IMR-90 (cell line): Measurements from ENCODE around the gene PROZ. TPM values are rescaled to one million over a fixed set of nuclear protein-coding genes. Genes with fewer than 3 reads are reported as not detected.

Experiments
- ATAC-seq: fragments of 200-7000 bp; cut with Tn5 transposase; 2 replicates; pipeline ENCODE4 v1.9.1; 2020; ENCODE audit warnings: low read depth, mild to moderate bottlenecking, moderate library complexity
- BruUV-seq: library from RNA; stranded (reverse); fragments of 400-500 nt; replicated peaks from 2 replicates; lab custom pipeline; 2021; lab: Mats Ljungman, UMichigan
- CTCF ChIA-PET: fragments of 300-600 bp; formaldehyde crosslinking; extraction: SDS; loops from one replicate; lab custom pipeline; 2021; ENCODE audit warnings: antibody characterized with exemption; lab: Yijun Ruan, JAX
- POLR2A ChIA-PET: fragments of 300-600 bp; sonication (Branson Sonifier 250); formaldehyde crosslinking; loops from one replicate; lab custom pipeline; 2022; ENCODE audit warnings: antibody characterized with exemption; ENCODE audit not compliant: unreplicated experiment; lab: Charles Lee
- DNase-seq: peaks from one replicate; pipeline ENCODE4 v3.0.0; 2013
- H2AFZ ChIP-seq: replicated peaks from 2 replicates; pipeline ENCODE3; 2013; ENCODE audit warnings: low read length, mild to moderate bottlenecking; ENCODE audit not compliant: poor library complexity
- H2AK5ac ChIP-seq: 2 replicates; pipeline ENCODE4 v1.6.1; 2013; ENCODE audit warnings: low read depth, low read length, inconsistent platforms
- H2AK9ac ChIP-seq: replicated peaks from 2 replicates; pipeline ENCODE3; 2013; ENCODE audit warnings: mild to moderate bottlenecking, low read depth, low read length, moderate library complexity; ENCODE audit not compliant: poor library complexity
- H2BK120ac ChIP-seq: 2 replicates; pipeline ENCODE4 v1.6.1; 2013; ENCODE audit warnings: low read depth, low read length, inconsistent platforms
- H2BK15ac ChIP-seq: 3 replicates; pipeline ENCODE4 v1.6.1; 2013; ENCODE audit warnings: low read depth, low read length, inconsistent platforms
- H2BK20ac ChIP-seq: 2 replicates; pipeline ENCODE4 v1.6.1; 2013; ENCODE audit warnings: low read depth, mild to moderate bottlenecking, inconsistent platforms, low read length, moderate library complexity
- H2BK5ac ChIP-seq: 2 replicates; pipeline ENCODE4 v1.6.1; 2013; ENCODE audit warnings: mild to moderate bottlenecking, low read depth, low read length, inconsistent platforms; ENCODE audit not compliant: poor library complexity, severe bottlenecking
- H3K14ac ChIP-seq: replicated peaks from 2 replicates; pipeline ENCODE4 v1.6.1; 2013; ENCODE audit warnings: low read depth, low read length, inconsistent platforms
- H3K18ac ChIP-seq: 2 replicates; pipeline ENCODE4 v1.6.1; 2013; ENCODE audit warnings: low read depth, low read length, control low read depth
- H3K23ac ChIP-seq: 2 replicates; pipeline ENCODE4 v1.6.1; 2013; ENCODE audit warnings: low read depth, low read length, inconsistent platforms
- H3K27ac ChIP-seq: 2 replicates; pipeline ENCODE4 v1.5.1; 2013; ENCODE audit warnings: mild to moderate bottlenecking, control low read depth, low read length; ENCODE audit not compliant: insufficient read depth
- H3K27me3 ChIP-seq: 2 replicates; pipeline ENCODE4 v1.6.1; 2013; ENCODE audit warnings: low read length; ENCODE audit not compliant: control insufficient read depth, insufficient read depth
- H3K36me3 ChIP-seq: 2 replicates; pipeline ENCODE4 v1.6.1; 2013; ENCODE audit warnings: low read length, mixed read lengths; ENCODE audit not compliant: control insufficient read depth, insufficient read depth
- H3K4ac ChIP-seq: 2 replicates; pipeline ENCODE4 v1.6.1; 2013; ENCODE audit warnings: low read depth, low read length, inconsistent platforms
- H3K4me1 ChIP-seq: 2 replicates; pipeline ENCODE4 v1.6.1; 2013; ENCODE audit warnings: low read length, mixed read lengths; ENCODE audit not compliant: control insufficient read depth, insufficient read depth
- H3K4me2 ChIP-seq: 2 replicates; pipeline ENCODE4 v1.6.1; 2013; ENCODE audit warnings: low read depth, mild to moderate bottlenecking, control low read depth, low read length, moderate library complexity
- H3K4me3 ChIP-seq: 2 replicates; pipeline ENCODE4 v1.5.1; 2013; ENCODE audit warnings: low read depth, mild to moderate bottlenecking, control low read depth, low read length, moderate library complexity; ENCODE audit not compliant: insufficient read depth
- H3K56ac ChIP-seq: 2 replicates; pipeline ENCODE4 v1.6.1; 2013; ENCODE audit warnings: low read length, inconsistent platforms; ENCODE audit not compliant: insufficient read depth; ENCODE audit errors: extremely low read depth
- H3K79me1 ChIP-seq, 2 experiments: 2 replicates each; pipeline ENCODE4 v1.6.1; 2013; ENCODE audit warnings: low read length in 2 of 2, inconsistent platforms in 1 of 2, low read depth in 1 of 2
- H3K9ac ChIP-seq: 2 replicates; pipeline ENCODE4 v1.6.1; 2013; ENCODE audit warnings: low read depth, low read length, control low read depth
- H3K9me1 ChIP-seq: 2 replicates; pipeline ENCODE4 v1.6.1; 2013; ENCODE audit warnings: low read length, inconsistent platforms; ENCODE audit not compliant: insufficient read depth
- H3K9me3 ChIP-seq: 2 replicates; pipeline ENCODE4 v1.6.1; 2013; ENCODE audit warnings: low read length; ENCODE audit not compliant: control insufficient read depth, insufficient read depth
- H4K20me1 ChIP-seq: 2 replicates; pipeline ENCODE4 v1.6.1; 2013; ENCODE audit warnings: low read length, inconsistent platforms; ENCODE audit not compliant: insufficient read depth
- H4K5ac ChIP-seq: 2 replicates; pipeline ENCODE4 v1.6.1; 2013; ENCODE audit warnings: mild to moderate bottlenecking, low read depth, low read length, control low read depth
- H4K8ac ChIP-seq, 2 experiments: 2 replicates each; pipeline ENCODE4 v1.6.1; 2013; ENCODE audit warnings: low read depth in 2 of 2, low read length in 2 of 2, control low read depth in 1 of 2, inconsistent platforms in 1 of 2
- H4K91ac ChIP-seq: 2 replicates; pipeline ENCODE4 v1.6.1; 2013; ENCODE audit warnings: low read depth, low read length, inconsistent platforms; ENCODE audit not compliant: insufficient read depth
- BHLHE40 ChIP-seq: fragments of 150-350 bp; IDR thresholded peaks from 2 replicates; pipeline ENCODE4 v1.6.1; 2016; ENCODE audit warnings: mild to moderate bottlenecking, low read depth, low read length
- CEBPB ChIP-seq: IDR thresholded peaks from 2 replicates; pipeline ENCODE4 v1.6.1; 2012; ENCODE audit warnings: low read depth, low read length, improper control_type of control experiment
- CHD1 ChIP-seq: IDR thresholded peaks from 2 replicates; pipeline ENCODE4 v1.6.1; 2012; ENCODE audit warnings: low read depth, low read length, improper control_type of control experiment
- CTCF ChIP-seq: conservative IDR thresholded peaks from 2 replicates; pipeline ENCODE4 v1.5.1; 2012; ENCODE audit warnings: mild to moderate bottlenecking, low read depth, low read length, improper control_type of control experiment
- ELK1 ChIP-seq: fragments of 150-350 bp; IDR thresholded peaks from 2 replicates; pipeline ENCODE4 v1.6.1; 2016; ENCODE audit warnings: low read depth, mild to moderate bottlenecking, low read length, moderate library complexity, borderline replicate concordance
- FOS ChIP-seq: fragments of 150-350 bp; IDR thresholded peaks from 2 replicates; pipeline ENCODE4 v1.6.1; 2016; ENCODE audit warnings: low read depth, low read length
- MAFK ChIP-seq: IDR thresholded peaks from 2 replicates; pipeline ENCODE4 v1.6.1; 2012; ENCODE audit warnings: low read depth, low read length, improper control_type of control experiment
- MXI1 ChIP-seq: IDR thresholded peaks from 2 replicates; pipeline ENCODE4 v1.6.1; 2012; ENCODE audit warnings: low read depth, mild to moderate bottlenecking, low read length, moderate library complexity, borderline replicate concordance
- POLR2A ChIP-seq: IDR thresholded peaks from 2 replicates; pipeline ENCODE4 v1.6.1; 2012; ENCODE audit warnings: mild to moderate bottlenecking, low read depth, low read length
- RAD21 ChIP-seq: IDR thresholded peaks from 2 replicates; pipeline ENCODE4 v1.6.1; 2012; ENCODE audit warnings: low read length, improper control_type of control experiment
- RCOR1 ChIP-seq: IDR thresholded peaks from 2 replicates; pipeline ENCODE4 v1.6.1; 2012; ENCODE audit warnings: mild to moderate bottlenecking, low read length, improper control_type of control experiment; ENCODE audit not compliant: insufficient replicate concordance
- RFX5 ChIP-seq: IDR thresholded peaks from 2 replicates; pipeline ENCODE4 v1.8.0; 2012; ENCODE audit warnings: low read depth, mild to moderate bottlenecking, low read length, moderate library complexity
- SMC3 ChIP-seq: fragments of 150-350 bp; IDR thresholded peaks from 2 replicates; pipeline ENCODE4 v1.6.1; 2016; ENCODE audit warnings: low read depth, mild to moderate bottlenecking, antibody characterized with exemption, low read length, moderate library complexity
- USF2 ChIP-seq: fragments of 150-350 bp; IDR thresholded peaks from 2 replicates; pipeline ENCODE4 v1.6.1; 2017; ENCODE audit warnings: mild to moderate bottlenecking, antibody characterized with exemption, low read length, low read depth
- WGBS, 2 experiments: methylation state at CpG; one replicate each; pipeline versions ENCODE4 v1.1.5 to v1.1.7; 2013; ENCODE audit warnings: missing lambda C conversion rate in 2 of 2; ENCODE audit not compliant: insufficient read length in 1 of 2; ENCODE audit errors: extremely low coverage in 2 of 2; 5-methylcytosine and 5-hydroxymethylcytosine counted together
- dilution Hi-C: fragments of 300-500 bp; cut with HindIII; formaldehyde crosslinking; loops from one replicate; pipeline ENCODE4 v1.14.3; 2018; ENCODE audit warnings: low sequenced_read_pairs; ENCODE audit not compliant: unreplicated experiment
- in situ Hi-C: fragments of 300-500 bp; cut with MboI; formaldehyde crosslinking; loops from 3 replicates; pipeline ENCODE4 v1.14.3; 2019; ENCODE audit warnings: low sequenced_read_pairs, inconsistent platforms, mixed read lengths
- intact Hi-C: fragments of 100-400 bp; cut with micrococcal nuclease; formaldehyde crosslinking; loops from 2 replicates; pipeline ENCODE4 v1.10.0; 2022
- polyA plus RNA-seq, 3 experiments: library from polyadenylated mRNA; depleted of rRNA; stranded (reverse); fragments of >200 nt; gene quantifications; 2 replicates each; pipeline ENCODE4 v1.2.3, GENCODE V29; 2012; ENCODE audit warnings: low replicate concordance in 1 of 3
- total RNA-seq: library from RNA; depleted of rRNA; stranded (reverse); fragments of >200 nt; gene quantifications from 2 replicates; pipeline ENCODE4 v1.2.3, GENCODE V29; 2012

Gene PROZ
- total and polyA plus RNA-seq, 2 of the 4 experiments (the other 2 are of a cell fraction) = not detected

- H3K4me3 ChIP-seq = no peak overlapping the region
- 0 out of 2 replicates have a peak, but pooled peaks cover 2% of the 10 kb centered on the region for H3K9me3 ChIP-seq
- peaks cover 6% of the 10 kb centered on the region for H3K36me3 ChIP-seq
- H3K23ac ChIP-seq = no peak overlapping the region
- POLR2A ChIA-PET = no interaction called here
- H2BK15ac ChIP-seq = no peak overlapping the region
- no peak overlapping the region for H2AFZ ChIP-seq
- H4K5ac ChIP-seq = no peak overlapping the region
- H3K4me1 ChIP-seq = peaks cover 8% of the 10 kb centered on the region
- WGBS, 2 experiments = 94% methylated on average over 5 of the region's 12 CpGs; no CpG with 5 or more reads in 1 of the 2 experiments
- in situ Hi-C loops (no loop called here), dilution Hi-C loops (no loop called here), intact Hi-C loops (no loop called here)
- no peaks in the 10 kb centered on the region for H4K20me1 ChIP-seq
- BruUV-seq = no TSS peak
- H3K27me3 ChIP-seq = no peaks in the 10 kb centered on the region
- H4K8ac ChIP-seq = no peak overlapping the region
- no peak overlapping the region for H2BK5ac ChIP-seq
- peaks cover 3% of the 10 kb centered on the region; the same call in 1 of the 2 replicates for H3K9me1 ChIP-seq
- H3K4me2 ChIP-seq = no peak overlapping the region
- CTCF ChIA-PET = no interaction called here
- H2AK9ac ChIP-seq = no peak overlapping the region
- no peak overlapping the region for H2AK5ac ChIP-seq
- no peak overlapping the region for H2BK20ac ChIP-seq
- ATAC-seq (no peak), DNase-seq (no peak)
- no peak overlapping the region for H2BK120ac ChIP-seq
- H4K91ac ChIP-seq = no peak overlapping the region
- no peak overlapping the region for H3K9ac ChIP-seq
- 0 out of 4 replicates have a peak, but pooled peaks cover 0 to 3% of the 10 kb centered on the region in 2 experiments for H3K79me1 ChIP-seq
- H3K27ac ChIP-seq = no peak overlapping the region
- no peak overlapping the region for H3K4ac ChIP-seq
- H3K56ac ChIP-seq = no peak overlapping the region
- no peak overlapping the region for H3K14ac ChIP-seq
- TF ChIP-seq MXI1 (no peak), CHD1 (no peak), SMC3 (no peak), ELK1 (no peak), USF2 (no peak), BHLHE40 (no peak), RFX5 (no peak), CEBPB (no peak), RCOR1 (no peak), POLR2A (no peak), CTCF (no peak), MAFK (no peak), FOS (no peak), RAD21 (no peak)
- no peak overlapping the region for H3K18ac ChIP-seq
These were observed 6.0 kb downstream of the PROZ start for GRCh38 chr13:113164492-113164891.
